Panc1 (cell line): ENCODE data around the gene DCAF8. TPM values are rescaled to one million over a fixed set of nuclear protein-coding genes. Genes with fewer than 3 reads are reported as not detected.

Experiments used
- ATAC-seq: fragments of 200-7000 bp; cut with Tn5 transposase; 2 replicates; pipeline ENCODE4 v1.9.1; 2020; ENCODE audit warnings: mild to moderate bottlenecking, moderate library complexity
- BruUV-seq: library from RNA; stranded (reverse); fragments of 400-500 nt; replicated peaks from 2 replicates; lab custom pipeline; 2021; lab: Mats Ljungman, UMichigan
- CTCF ChIA-PET: fragments of 300-600 bp; sonication (Branson Sonifier 250); formaldehyde crosslinking; loops from one replicate; lab custom pipeline; 2022; ENCODE audit warnings: antibody characterized with exemption; lab: Charles Lee
- POLR2A ChIA-PET: fragments of 300-600 bp; sonication (Branson Sonifier 250); formaldehyde crosslinking; loops from one replicate; lab custom pipeline; 2022; ENCODE audit warnings: antibody characterized with exemption; lab: Charles Lee
- DNase-seq: peaks from one replicate; pipeline ENCODE4 v3.0.0-alpha.2; 2010; ENCODE audit warnings: low read depth, low spot score
- H3K27ac ChIP-seq: 2 replicates; pipeline ENCODE4 v1.5.1; 2011; ENCODE audit warnings: mild to moderate bottlenecking, low read length, inconsistent platforms
- H3K27me3 ChIP-seq: fragments of 200-500 bp; sonication (Bioruptor generic); 2 replicates; pipeline ENCODE4 v1.6.0; 2014; ENCODE audit warnings: low read length, inconsistent platforms; ENCODE audit not compliant: control insufficient read depth, insufficient read depth
- H3K36me3 ChIP-seq: fragments of 200-500 bp; sonication (Bioruptor generic); 2 replicates; pipeline ENCODE4 v1.5.1; 2014; ENCODE audit warnings: inconsistent platforms, mild to moderate bottlenecking, low read length, moderate library complexity; ENCODE audit not compliant: control insufficient read depth, insufficient read depth
- H3K4me1 ChIP-seq: 2 replicates; pipeline ENCODE4 v1.5.1; 2011; ENCODE audit warnings: inconsistent platforms, mild to moderate bottlenecking, low read length, moderate library complexity; ENCODE audit not compliant: control insufficient read depth, insufficient read depth
- H3K4me3 ChIP-seq, 2 experiments: 2 replicates each; pipeline ENCODE4 v1.5.1; 2011 to 2012; ENCODE audit warnings: low read depth in 2 of 2, low read length in 2 of 2, mild to moderate bottlenecking in 2 of 2, inconsistent platforms in 1 of 2, moderate library complexity in 1 of 2
- H3K9me3 ChIP-seq: fragments of 200-500 bp; sonication (Bioruptor generic); 2 replicates; pipeline ENCODE4 v1.5.1; 2014; ENCODE audit warnings: low read depth, mild to moderate bottlenecking, inconsistent platforms, low read length, moderate library complexity; ENCODE audit not compliant: control insufficient read depth, insufficient read depth
- CTCF ChIP-seq: fragments of 450-650 bp; IDR thresholded peaks from 2 replicates; pipeline ENCODE4 v1.5.1; 2017; ENCODE audit warnings: mild to moderate bottlenecking
- POLR2AphosphoS5 ChIP-seq: IDR thresholded peaks from 2 replicates; pipeline ENCODE4 v1.6.1; 2012; ENCODE audit warnings: mild to moderate bottlenecking, low read depth, low read length, moderate library complexity
- REST ChIP-seq, 2 experiments: IDR thresholded peaks; 2 replicates each; pipeline ENCODE4 v1.6.1; 2011 to 2012; ENCODE audit warnings: low read depth in 2 of 2, control low read depth in 1 of 2, low read length in 1 of 2, mild to moderate bottlenecking in 1 of 2, moderate library complexity in 1 of 2; ENCODE audit not compliant: insufficient read depth in 1 of 2
- SIN3A ChIP-seq: IDR thresholded peaks from 2 replicates; pipeline ENCODE4 v1.6.1; 2012; ENCODE audit warnings: low read depth, mild to moderate bottlenecking, low read length, moderate library complexity, borderline replicate concordance; ENCODE audit not compliant: insufficient read depth
- TCF7L2 ChIP-seq: IDR thresholded peaks from 2 replicates; pipeline ENCODE4 v1.6.1; 2011; ENCODE audit warnings: mild to moderate bottlenecking, low read depth, low read length, inconsistent platforms
- in situ Hi-C: cut with HindIII; loops from 2 replicates; pipeline ENCODE4 v1.10.0; 2016; ENCODE audit warnings: low sequenced_read_pairs, low pct_unique_long_range_greater_than_20kb
- intact Hi-C: fragments of 100-400 bp; cut with micrococcal nuclease; formaldehyde crosslinking; loops from one replicate; pipeline ENCODE4 v1.10.0; 2022; ENCODE audit not compliant: unreplicated experiment
- total RNA-seq: library from RNA; stranded (reverse); gene quantifications from one replicate; pipeline ENCODE4 v1.2.1, GENCODE V29; 2021; ENCODE audit not compliant: unreplicated experiment

DCAF8 gene
- total RNA-seq, 1 experiment from 2014 or later, result 127 TPM

GRCh38 chr1:160309185-160309557 is 46.8 kb upstream of the DCAF8 start:
- no TSS peak for BruUV-seq
- Histone ChIP-seq H3K27me3 (no peaks in the 10 kb centered on the region), H3K9me3 (no peaks in the 10 kb centered on the region), H3K4me3 (no peak overlapping the region), H3K27ac (no peak overlapping the region), H3K36me3 (peaks cover 59% of the 10 kb centered on the region), H3K4me1 (no peaks in the 10 kb centered on the region)
- ChIA-PET CTCF (no interaction called here), POLR2A (no interaction called here)
- in situ Hi-C loops (no loop called here), intact Hi-C loops (no loop called here)
- no peak for DNase-seq
- no peak for TF ChIP-seq REST (IDR thresholded peaks at IDR 0.05; ENCODE audit: insufficient read depth in 1 of 2, low read depth in 2 of 2, low read length in 1 of 2)
- no peak for TF ChIP-seq CTCF
- TF ChIP-seq POLR2AphosphoS5, result no peak
- no peak for TF ChIP-seq SIN3A
- TF ChIP-seq TCF7L2, result no peak
- ATAC-seq, result no peak

- Histone ChIP-seq H3K9me3 (no peaks in the 10 kb centered on the region), H3K4me3 (no peak overlapping the region), H3K4me1 (no peaks in the 10 kb centered on the region), H3K36me3 (peaks cover 57% of the 10 kb centered on the region), H3K27me3 (no peaks in the 10 kb centered on the region), H3K27ac (no peak overlapping the region)
- intact Hi-C loops (no loop called here), in situ Hi-C loops (no loop called here)
- CTCF ChIA-PET, result interaction anchor here (1.5 kb wide), 1 partner anchor 17 kb away, joined by 4 read pairs; no protein-coding TSS in a partner anchor
- TF ChIP-seq TCF7L2, result no peak
- TF ChIP-seq CTCF, result no peak
- no peak for TF ChIP-seq POLR2AphosphoS5
- TF ChIP-seq REST (IDR thresholded peaks at IDR 0.05; ENCODE audit: insufficient read depth in 1 of 2, low read depth in 2 of 2, low read length in 1 of 2), result no peak
- TF ChIP-seq SIN3A, result no peak
- POLR2A ChIA-PET, result no interaction called here
- ATAC-seq, result no peak
- no TSS peak for BruUV-seq
- no peak for DNase-seq
Measured at GRCh38 chr1:160308451-160309184, 46.3 kb upstream of the DCAF8 start.
